ENCODE results near the gene PSEN2.

Gene PSEN2

GRCh38 chr1:226886122-226886901 is 15.9 kb downstream of the PSEN2 start:
- DNase-seq (ENCODE audit: low read depth in 2 of 2), result no peak

GRCh38 chr1:226887006-226887405 is 16.6 kb downstream of the PSEN2 start:
- no peak for DNase-seq (ENCODE audit: low read depth in 2 of 2)

GRCh38 chr1:226888021-226888420 is 17.6 kb downstream of the PSEN2 start:
- DNase-seq (ENCODE audit: low read depth in 2 of 2), result no peak

GRCh38 chr1:226888816-226889215 is 18.4 kb downstream of the PSEN2 start:
- DNase-seq (ENCODE audit: low read depth in 2 of 2), result no peak

GRCh38 chr1:226889616-226890330 is 19.4 kb downstream of the PSEN2 start:
- DNase-seq (ENCODE audit: low read depth in 2 of 2), result no peak

GRCh38 chr1:226890331-226891108 is 20.1 kb downstream of the PSEN2 start:
- no peak for DNase-seq (ENCODE audit: low read depth in 2 of 2)

GRCh38 chr1:226891346-226891745 is 20.9 kb downstream of the PSEN2 start:
- DNase-seq (ENCODE audit: low read depth in 2 of 2), result no peak

GRCh38 chr1:226891846-226892523 is 21.6 kb downstream of the PSEN2 start:
- no peak for DNase-seq (ENCODE audit: low read depth in 2 of 2)

GRCh38 chr1:226892524-226892875 is 22.1 kb downstream of the PSEN2 start:
- DNase-seq (ENCODE audit: low read depth in 2 of 2), result no peak

- DNase-seq (ENCODE audit: low read depth in 2 of 2), result no peak
Measured at GRCh38 chr1:226893936-226894335, 23.5 kb downstream of the PSEN2 start.

- no peak for DNase-seq (ENCODE audit: low read depth in 2 of 2)
Measured at GRCh38 chr1:226894826-226895225, 24.4 kb downstream of the PSEN2 start.

GRCh38 chr1:226895644-226896043 is 25.2 kb downstream of the PSEN2 start:
- no peak for DNase-seq (ENCODE audit: low read depth in 2 of 2)

- no peak for DNase-seq (ENCODE audit: low read depth in 2 of 2)
Measured at GRCh38 chr1:226898246-226898645, 27.8 kb downstream of the PSEN2 start.

GRCh38 chr1:226901421-226901820 is 31.0 kb downstream of the PSEN2 start:
- DNase-seq (ENCODE audit: low read depth in 2 of 2), result no peak

GRCh38 chr1:226902601-226903000 is 32.2 kb downstream of the PSEN2 start:
- DNase-seq (ENCODE audit: low read depth in 2 of 2), result no peak

GRCh38 chr1:226903819-226904716 is 33.7 kb downstream of the PSEN2 start:
- no peak for DNase-seq (ENCODE audit: low read depth in 2 of 2)

GRCh38 chr1:226904772-226905171 is 34.4 kb downstream of the PSEN2 start:
- no peak for DNase-seq (ENCODE audit: low read depth in 2 of 2)

- no peak for DNase-seq (ENCODE audit: low read depth in 2 of 2)
Measured at GRCh38 chr1:226908419-226908818, 38.0 kb downstream of the PSEN2 start.

- DNase-seq (ENCODE audit: low read depth in 2 of 2), result no peak
Measured at GRCh38 chr1:226908913-226909312, 38.5 kb downstream of the PSEN2 start.

- no peak for DNase-seq (ENCODE audit: low read depth in 2 of 2)
Measured at GRCh38 chr1:226912587-226913176, 42.3 kb downstream of the PSEN2 start.

- DNase-seq (ENCODE audit: low read depth in 2 of 2), result no peak
Measured at GRCh38 chr1:226915672-226915995, 45.2 kb downstream of the PSEN2 start.

All from stimulated activated CD4-positive, alpha-beta T cell treated with anti-CD3 and anti-CD28 coated beads, Interleukin-1b, Interleukin-23, amount 100 ng/mL, for 1 hour (primary cell).